GM19328 (cell line): ENCODE measurements around the gene NR5A1.

Experiments
- ATAC-seq: cut with Tn5 transposase; IDR thresholded peaks from one replicate; pipeline ENCODE4 v1.9.1; 2021; ENCODE audit warnings: mild to moderate bottlenecking, moderate library complexity; ENCODE audit not compliant: unreplicated experiment

NR5A1 gene

GRCh38 chr9:124506931-124507879 is at the start of gene NR5A1:
Gene NR5A1 (minus strand): TSS chr9:124507399. CDS start chr9:124503395, 4,004 bp downstream.
- ATAC-seq, result no peak

- ATAC-seq, result no peak
These were observed 47.8 kb upstream of the NR5A1 start for GRCh38 chr9:124555043-124555442.

DNA sequence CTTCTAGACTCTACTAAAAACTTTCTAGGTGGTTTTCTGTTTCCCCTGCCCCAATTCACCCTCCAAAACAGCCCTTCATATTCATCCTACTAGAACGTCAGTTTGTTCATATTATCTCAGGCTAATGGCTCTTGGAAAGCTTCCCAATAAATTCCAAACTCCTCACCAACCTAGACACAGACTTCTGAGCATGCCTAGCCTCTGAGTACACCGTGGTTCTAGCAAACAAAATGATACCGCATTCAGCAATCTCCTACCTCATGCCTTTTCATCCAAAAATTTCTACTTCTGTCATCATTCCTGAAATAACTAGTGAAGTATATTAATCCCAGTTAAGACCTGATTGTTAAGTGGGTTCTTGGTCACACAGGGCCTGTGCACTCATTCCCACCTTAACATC is 46.5 kb upstream of the NR5A1 start:
- no peak for ATAC-seq

DNA sequence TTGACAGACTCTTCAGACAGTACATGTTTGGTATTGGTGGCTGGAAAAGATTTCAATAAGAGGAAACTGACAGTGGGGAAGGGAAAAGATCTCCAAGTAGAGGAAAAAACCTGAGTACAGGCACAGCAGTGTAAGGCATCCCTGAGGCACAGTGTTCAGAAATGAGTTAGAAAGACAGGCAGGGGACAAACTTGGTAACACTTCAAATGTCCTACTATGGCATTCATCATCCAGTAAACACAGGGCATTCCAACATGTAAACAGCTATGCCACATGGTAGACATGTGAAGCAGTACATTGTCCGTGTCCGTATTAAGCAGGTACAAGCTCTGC is 45.0 kb upstream of the NR5A1 start:
- ATAC-seq, result no peak

DNA sequence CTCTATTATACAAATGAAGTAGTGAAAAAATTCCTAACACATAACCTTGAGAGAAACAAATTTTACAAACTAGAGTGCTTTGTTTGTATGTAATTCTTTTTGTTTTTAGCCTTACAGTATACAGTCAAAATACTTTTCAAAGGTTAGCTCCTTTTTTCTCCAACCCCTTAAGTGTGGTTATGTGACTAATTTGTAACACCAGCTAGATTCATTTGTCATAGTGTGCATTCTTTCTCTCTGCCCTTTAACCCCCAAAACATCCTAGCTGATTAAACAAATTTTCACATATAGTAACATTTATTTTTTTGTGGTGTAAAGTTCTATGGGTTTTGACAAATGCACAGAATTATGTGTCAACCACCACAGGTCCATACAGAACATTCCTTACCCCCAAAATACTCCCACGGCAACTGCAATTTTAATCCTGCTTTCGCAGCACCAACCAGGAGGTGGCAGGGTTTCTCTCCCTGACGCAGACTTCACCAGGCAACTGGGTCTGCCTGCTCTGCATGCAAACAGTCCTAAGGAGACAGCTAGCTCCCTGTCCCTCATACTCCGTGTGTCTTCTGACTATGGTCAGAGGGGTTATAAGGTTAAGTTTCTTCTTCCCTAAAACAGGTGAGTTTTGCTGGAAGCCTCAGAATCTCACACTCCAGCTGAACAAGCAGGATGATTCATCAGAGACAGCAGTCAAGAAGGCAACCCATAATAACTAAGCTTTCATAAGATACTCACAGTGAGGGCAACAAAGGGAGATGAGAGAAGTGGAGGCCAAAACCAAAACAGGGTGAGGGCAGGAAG is 44.5 kb upstream of the NR5A1 start:
- no peak for ATAC-seq

- ATAC-seq, result no peak
These were observed 42.9 kb upstream of the NR5A1 start for GRCh38 chr9:124550072-124550471.

DNA sequence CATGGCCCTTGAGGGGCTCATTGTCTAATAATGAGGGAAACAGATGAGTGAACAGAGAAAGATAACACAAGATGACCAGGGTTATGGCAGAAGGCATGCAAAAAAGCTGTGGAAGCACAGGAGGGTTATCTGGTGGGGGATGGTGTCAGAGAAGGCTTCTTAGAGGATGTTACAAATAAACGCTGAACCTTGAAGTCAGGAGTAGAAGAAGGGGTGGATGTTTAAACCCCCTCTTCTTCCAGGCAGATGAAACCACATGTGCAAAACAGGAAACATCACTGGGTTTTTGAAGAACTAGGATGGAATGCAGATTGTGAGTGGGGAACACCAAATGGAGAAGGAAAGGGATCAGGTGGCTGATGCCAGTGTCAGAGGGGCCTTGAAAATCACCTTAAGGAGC is 41.8 kb upstream of the NR5A1 start:
- ATAC-seq, result no peak

GRCh38 chr9:124544535-124544934 is 37.3 kb upstream of the NR5A1 start:
- no peak for ATAC-seq

DNA sequence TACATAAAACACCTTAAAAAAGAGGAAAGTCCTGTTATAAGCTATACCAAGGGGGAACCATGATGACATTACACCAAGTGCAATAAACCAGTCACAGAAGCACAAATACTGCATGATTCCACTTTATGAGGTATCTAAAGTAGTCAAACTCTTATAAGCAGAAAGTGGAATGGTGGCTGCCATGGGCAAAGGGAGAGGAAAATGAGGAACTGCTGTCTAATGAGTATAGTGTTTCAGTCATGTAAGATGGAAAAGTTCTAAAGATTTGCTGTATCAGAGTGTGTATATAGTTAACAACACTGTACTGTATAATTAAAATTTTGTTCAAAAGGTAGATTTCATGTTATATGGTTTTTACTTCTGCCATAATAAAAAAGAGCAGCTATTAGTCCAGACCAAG is 34.6 kb upstream of the NR5A1 start:
- ATAC-seq, result no peak

- no peak for ATAC-seq
These were observed 30.7 kb upstream of the NR5A1 start for GRCh38 chr9:124537926-124538325.

DNA sequence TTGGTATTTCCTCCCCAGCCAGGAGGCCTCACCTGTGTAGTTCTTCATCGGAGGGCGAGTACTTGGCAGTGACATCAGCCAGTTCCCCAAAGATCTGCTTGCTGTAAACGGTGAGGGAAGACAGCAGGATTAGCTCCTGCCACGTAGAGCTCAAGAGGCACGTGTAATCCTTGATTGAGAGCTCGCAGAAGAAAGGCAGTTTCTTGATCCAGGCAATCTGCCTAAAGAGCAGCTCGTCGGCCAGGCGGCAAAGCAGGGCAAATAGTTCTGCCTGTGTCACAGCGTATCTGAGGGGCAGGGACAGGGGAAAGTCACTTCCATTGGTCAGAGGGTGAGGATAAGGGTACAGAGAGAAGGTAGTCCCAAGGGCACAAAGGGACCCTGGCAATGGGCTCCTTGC is 28.6 kb upstream of the NR5A1 start:
- no peak for ATAC-seq

DNA sequence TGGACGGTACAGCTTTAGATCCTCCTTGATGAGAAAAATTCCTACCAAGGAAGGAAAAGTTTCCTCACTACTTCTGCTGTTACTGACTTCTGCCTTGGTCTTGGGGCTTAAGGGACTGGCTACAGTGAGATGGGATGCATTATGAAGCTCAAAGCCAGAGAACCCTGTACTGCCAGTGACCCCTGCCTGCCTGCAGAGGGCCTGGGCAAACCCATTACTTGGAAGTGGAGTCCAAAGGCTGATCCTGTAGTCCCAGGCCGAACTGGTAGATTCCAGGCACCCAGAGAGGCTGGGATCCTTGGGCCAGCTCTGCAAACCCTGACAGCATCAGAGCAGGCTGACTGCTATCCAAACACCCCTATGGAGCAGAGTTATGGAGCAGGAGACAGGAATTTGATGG is 25.7 kb upstream of the NR5A1 start:
- ATAC-seq, result no peak

GRCh38 chr9:124531115-124531514 is 23.9 kb upstream of the NR5A1 start:
- ATAC-seq, result no peak

DNA sequence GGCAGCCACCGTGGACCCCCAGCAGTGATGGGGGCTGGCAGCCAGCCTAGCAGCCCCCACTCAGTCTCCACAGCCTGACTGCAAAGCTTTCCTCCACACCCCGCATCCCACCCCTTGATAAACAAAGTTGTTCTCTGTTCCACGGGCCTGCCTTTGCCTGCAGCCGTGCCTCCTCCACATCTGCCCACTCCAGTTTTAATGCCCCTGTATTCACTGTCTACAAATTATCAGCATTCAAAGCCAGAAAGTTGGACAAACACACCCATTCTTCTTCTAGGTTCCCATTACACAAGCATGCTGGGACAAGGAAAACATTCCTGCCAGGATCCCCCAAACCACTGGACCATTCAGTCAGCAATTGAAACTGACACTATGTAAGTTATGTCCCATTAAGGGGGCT is 23.0 kb upstream of the NR5A1 start:
- no peak for ATAC-seq

GRCh38 chr9:124527781-124528180 is 20.6 kb upstream of the NR5A1 start:
- ATAC-seq, result no peak

DNA sequence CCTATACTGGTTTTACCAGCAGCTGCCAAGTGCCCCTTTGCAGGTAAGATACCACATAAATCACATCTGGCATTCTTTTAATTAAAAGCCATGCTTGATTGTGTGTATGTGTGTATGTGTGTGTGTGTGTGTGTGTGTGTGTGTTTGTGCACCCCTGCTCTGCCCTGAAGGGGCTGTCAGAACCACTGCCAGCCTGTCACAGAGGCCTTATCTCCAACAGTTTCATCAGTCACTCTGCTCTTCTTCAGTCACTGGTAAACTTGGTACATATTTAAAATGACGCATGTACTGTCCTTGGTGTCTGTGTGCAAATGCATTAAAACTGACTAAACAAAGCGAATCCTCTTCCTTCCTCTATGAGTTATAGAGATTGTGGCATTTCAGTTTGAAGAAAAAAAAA is 19.0 kb upstream of the NR5A1 start:
- no peak for ATAC-seq

DNA sequence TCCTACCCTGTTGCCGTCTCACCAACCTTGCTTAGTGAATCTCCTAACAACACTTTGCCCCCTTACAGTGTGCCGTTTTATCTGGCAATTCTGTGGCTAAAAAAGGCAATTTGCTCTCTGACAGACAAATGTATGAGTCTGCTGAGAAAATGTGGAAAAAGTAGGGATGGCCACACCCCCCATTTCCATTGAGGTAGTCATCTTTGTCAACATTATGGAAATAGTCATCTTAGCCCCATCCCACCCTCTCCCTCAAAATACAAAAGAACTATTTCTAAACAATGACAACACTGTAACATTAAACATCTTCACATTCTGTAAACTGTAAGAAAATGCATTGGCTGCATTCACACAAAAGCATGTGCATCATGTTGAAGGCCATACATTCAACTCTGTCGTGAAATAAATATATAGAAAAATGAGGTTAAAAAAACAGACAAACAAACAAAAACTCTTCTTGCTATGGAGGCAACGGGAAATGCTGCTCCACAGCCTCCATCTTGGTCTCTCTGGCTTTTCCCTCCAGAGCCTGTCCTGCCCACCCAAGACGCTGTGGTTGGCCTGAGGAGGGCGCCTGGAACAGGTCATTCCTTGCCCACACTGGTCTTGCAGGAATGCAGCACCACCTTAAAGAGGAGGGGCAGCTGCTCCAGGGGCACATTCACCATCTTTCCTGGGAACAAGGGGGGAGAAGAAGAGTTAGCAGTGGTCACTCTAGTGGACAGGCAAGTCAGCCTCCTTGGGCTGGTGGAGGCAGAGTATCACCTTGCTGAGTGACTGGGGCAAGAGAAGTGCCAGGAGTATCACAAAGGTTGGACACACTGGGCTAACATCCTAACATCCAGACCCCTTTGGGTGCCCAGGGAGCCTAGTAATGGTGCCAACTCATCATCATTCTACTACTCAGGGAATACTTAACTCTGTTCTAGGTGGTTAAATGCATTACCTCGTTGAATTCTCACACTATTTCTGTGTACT is 15.2 kb upstream of the NR5A1 start:
- ATAC-seq, result no peak

DNA sequence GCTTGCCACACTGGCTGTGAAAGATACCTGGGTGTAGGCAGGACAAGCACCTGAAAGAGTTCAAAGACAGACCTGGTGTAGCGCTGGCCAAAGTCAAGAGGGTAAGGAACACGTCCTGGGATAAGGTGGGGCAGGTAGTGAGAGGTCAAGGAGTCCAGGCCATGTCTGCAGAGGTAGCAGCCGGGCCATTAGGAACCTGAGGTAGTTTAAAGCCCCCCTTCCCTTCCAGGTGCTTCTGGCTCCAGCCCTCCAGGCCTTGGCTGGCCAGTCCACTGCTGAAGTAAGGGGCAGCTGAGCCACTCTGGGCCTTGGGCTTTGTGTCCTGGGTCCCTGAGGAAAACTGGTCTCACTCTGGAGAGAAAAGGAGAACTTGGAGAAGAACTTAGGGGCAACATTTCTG is 13.9 kb upstream of the NR5A1 start:
- ATAC-seq, result no peak

DNA sequence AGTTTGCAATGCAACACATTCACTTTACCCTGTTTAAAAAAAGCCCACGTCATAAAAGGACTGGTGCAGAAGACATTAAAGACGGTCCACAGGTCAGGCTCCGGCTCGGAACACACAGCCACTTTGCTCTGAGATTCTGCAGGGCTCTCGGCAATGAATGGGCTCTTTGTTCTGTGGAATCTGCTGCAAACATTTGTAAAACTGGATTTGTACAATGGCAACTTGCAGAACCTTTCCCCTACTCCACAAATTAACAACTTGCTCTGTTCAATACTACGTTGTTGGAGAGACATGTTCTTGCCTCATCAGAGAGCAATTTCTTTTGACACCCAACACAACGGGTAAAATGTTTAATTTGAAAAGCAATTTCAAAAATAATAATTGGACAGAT is 13.0 kb upstream of the NR5A1 start:
- no peak for ATAC-seq

DNA sequence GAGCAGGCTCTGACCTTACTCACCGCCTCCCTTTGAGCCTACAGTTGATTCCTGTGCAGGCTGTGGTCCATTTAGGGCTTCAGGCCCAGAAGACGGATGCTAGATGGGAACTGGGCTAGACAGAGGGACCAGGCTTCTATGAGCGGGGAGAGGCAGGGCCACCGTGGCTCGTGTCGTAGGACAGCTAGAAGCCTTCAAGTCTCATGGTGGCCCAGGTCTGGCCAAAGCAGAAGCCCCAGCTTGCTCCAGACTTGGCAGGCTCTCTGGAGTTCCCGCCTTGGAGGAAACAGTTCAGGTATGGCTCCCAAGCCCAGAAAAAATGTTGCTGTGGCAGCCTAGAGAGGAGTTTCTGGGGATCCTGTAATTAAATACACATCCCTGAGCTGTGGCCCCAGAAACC is 10.9 kb upstream of the NR5A1 start:
- ATAC-seq, result no peak

DNA sequence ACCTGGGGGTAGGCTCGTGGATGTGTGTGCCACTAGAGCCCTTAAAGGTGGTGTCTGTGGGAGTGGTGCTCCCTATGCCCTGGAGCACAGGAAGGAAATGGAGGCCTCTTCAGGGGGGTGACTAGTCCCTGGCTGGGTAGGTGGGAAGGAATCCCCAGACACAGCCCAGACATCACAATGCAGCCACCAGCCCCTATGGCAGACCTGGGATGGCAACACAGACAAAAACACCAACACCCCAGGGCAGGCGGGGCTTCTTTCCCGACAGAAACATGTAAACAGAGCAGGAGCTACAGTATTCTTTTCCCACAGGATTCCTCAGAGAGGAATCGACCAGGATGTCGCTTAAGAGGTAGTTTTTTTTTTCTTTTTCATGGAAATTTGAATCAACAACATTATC is 10.4 kb upstream of the NR5A1 start:
- no peak for ATAC-seq
